Islet of Langerhans (tissue), 1 donor: ENCODE results near the gene ITGB2.

Experiments
- FAIRE-seq: peaks from one replicate; lab custom pipeline; 2011; peaks lifted over from hg19 to GRCh38; lab: Jason Lieb, UNC

ITGB2 gene

GRCh38 chr21:44910229-44911067, 10.3 kb downstream of the ITGB2 start:
- no peak for FAIRE-seq

DNA sequence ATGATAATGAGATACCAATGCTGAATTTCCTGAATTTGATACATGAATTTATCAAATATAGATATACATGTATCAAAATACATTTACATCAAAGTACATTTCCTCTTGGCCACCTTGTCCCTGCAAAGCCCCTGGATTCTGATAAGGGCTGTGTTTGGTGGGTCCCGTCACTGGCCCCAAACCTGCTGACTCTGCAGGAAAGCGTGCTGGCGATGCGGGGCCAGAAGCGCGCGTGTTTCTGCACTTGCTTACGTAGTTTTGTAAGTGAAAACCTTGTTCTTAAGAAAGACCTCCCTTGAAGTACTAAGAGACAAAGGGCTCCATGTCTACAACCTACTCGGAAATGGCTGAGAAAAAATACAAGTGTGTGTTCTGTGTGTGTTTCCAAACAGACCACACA, 11.0 kb downstream of the ITGB2 start:
- no peak for FAIRE-seq

- no peak for FAIRE-seq
Measured at GRCh38 chr21:44908908-44909307, 11.8 kb downstream of the ITGB2 start.

- no peak for FAIRE-seq
Measured at GRCh38 chr21:44907966-44908895, 12.5 kb downstream of the ITGB2 start.

GRCh38 chr21:44907225-44907965, 13.3 kb downstream of the ITGB2 start:
- FAIRE-seq, result no peak

DNA sequence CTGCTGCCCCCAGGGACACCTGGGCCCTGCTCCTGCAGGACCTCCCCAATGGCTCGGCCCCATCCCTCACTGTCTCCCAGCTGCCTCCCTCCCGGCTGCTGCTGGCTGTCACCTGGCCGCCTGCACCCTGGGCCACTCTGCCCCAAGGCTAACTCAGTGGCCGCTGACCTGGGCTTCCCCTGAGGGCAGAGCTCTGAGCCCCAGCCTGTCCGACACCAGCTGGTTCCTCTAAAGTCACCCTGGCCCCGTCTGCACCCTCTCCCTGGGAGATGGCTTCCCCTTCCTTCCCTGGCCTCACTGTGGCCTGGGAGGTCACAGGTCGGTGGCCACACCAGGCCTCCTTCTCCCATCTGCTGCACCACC, 15.0 kb downstream of the ITGB2 start:
- FAIRE-seq, result no peak

DNA sequence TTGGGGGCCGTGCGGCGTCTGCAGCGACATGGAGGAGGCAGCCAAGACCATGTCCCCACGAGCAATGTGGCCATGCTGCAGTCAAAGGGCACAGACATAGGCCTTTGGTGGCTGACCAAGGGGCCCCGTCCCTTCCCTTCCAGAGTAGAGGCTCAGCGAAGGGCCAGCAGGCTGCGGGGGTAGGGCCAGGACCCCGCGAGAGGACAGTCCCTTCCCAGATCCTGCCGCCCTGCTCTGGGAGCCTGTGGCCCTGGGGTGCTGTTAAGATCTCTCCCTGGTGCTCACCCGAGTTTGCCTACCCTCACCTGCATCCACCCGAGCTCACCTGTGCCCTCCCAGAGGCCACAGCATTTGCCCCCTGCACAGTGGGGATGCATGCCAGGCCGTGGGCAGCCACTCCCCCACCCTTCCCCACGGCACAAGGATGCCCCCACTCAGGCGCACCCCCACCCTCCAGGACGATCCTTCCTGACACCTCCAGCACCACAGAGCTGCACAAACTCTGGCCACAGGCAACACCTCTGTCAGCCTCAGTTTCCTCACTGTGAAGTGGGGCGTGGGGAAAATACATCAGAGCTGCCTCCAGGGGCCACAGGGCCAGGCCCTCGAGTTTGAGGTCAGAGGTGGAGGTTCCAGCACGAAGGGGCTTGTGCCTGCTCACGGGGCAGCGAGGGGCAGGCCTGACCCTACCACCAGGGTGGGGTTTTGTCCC, 15.5 kb downstream of the ITGB2 start:
- FAIRE-seq, result no peak

- FAIRE-seq, result no peak
Measured at GRCh38 chr21:44904141-44904923, 16.4 kb downstream of the ITGB2 start.

- no peak for FAIRE-seq
Measured at GRCh38 chr21:44903689-44904088, 17.0 kb downstream of the ITGB2 start.

DNA sequence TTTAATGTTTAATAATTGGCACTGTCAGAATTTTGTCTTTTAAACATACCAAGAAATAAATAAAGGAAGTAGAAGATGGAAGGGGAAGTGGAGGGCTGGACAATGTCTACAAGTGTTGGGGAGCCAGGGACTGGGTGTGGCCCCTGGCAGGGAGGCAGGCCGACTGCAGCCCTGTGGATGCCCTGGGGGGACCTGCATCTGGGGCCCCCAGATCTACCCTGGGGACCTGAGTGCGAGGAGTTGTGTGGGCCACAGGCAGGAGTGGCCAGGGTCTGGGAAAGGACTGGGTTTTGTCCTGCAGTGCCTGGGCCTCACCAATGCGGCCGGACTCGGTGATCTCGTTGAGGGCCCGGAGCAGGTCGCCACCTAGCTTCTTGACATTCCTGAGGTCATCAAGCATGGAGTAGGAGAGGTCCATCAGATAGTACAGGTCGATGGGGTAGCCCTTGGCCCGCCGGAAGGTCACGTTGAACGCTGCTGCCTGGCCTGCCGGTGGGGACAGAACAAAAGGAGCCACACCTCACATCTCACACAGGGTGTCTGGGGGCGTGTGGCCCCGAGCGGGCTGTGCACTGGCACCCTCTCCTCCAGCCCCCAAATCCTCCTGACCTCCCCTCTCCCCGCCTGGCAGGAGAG, 17.5 kb downstream of the ITGB2 start:
- FAIRE-seq, result no peak

- FAIRE-seq, result no peak
Measured at GRCh38 chr21:44902268-44903049, 18.2 kb downstream of the ITGB2 start.

GRCh38 chr21:44901391-44902074, 19.2 kb downstream of the ITGB2 start:
- FAIRE-seq, result no peak

GRCh38 chr21:44900559-44901251, 20.0 kb downstream of the ITGB2 start:
- no peak for FAIRE-seq

DNA sequence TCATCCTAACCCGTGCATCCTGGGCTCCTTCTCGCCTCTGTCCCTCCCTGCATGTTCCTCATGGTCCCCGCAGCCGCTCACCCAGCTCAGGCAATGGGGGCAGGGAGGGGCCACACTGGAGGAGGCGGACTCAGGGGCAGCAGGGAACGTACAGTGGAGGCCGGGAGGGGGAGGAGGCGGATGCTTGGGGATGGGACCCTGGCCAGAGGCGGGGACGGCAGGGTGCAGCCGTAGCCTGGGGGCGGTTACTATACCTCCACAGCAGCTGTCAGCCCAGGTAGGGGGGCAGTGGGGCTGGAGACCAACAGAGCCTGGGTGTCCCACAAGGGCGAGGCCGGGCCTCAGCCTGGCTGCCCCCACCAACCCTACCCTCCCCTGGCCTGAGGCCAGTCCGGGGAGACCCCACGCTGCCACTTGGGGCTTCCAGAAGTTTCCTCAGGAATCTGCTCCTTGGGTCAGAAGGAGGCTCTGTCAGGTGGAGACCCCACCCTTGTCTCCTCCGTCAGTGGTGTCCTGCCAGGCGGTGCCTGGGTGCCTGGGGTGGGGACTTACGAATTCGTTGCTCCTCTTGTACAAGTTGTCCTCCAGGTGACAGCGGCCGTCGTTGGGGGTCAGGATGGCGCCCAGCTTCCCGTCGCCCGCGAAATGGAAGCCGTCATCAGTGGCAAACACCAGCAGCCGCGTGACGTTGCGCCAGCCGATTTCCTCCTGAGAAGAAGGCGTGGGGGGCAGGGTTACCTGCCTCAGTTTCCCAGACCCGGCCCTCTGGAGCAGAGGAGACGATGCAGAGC, 20.7 kb downstream of the ITGB2 start:
- no peak for FAIRE-seq

DNA sequence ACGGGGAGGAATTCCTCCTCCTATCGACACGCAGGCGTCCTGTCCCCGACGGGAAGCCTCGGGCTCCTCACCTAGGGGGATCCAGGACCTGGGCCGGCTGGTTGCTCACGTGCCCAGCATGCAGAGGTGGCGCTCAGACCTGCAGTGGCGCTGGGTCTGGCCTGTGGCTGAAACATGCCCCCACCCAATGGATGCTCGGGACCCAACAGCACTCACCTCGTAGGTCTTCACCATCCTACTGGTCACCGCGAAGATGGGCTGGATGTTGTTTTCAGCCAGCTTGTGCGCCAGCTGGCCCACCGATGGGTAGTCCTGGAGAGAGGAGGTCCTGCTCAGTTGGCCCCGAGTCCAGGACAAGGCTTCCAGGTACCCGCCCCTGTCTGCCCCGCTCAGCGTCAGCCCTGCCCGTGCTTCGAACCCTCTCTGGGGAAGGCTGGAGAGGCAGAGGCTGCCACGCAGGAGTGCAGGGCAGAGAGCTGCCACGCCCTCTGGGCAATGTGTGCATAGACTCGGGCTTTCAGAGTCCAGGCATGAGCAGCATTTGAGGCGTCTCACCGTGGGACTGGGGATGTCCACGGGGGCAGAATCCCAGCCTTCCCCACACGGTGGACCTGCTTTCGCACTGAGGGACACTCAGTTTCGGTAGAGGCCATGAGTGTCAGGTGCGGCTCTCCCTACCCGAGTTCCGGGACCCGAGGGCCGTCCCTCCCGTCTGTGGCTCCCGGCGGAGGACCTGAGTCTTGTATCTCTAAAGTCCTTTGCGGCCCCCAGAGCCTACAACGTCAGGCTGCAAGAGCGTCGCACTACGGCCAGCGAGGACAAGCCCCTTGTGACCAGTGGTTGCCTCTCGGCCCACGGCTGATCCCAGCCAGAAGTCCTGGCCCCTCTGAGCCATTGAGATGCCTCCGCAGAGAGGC, 21.6 kb downstream of the ITGB2 start:
- no peak for FAIRE-seq

DNA sequence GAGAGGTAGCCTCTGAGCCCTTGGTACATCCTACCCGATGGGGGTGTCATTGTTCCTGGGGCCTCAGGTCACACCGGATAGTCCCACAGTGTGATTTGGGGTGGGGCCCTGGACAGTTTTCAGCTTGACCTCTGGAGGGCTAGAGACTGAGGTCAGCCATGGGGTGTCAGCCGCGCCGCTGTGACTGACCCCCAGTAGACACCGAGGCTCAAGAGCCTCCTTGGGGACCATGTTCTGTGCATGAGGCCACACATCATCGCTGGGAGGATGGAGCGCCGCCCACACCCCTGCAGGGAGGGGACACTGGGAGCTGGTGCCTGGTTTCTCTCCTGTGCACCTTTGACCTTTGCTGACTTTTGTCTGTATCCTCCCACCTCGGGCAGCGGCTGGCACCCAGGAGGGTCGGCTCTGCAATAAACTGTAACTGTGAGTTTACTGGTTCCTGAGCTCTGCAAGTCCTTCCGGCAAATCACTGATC, 22.6 kb downstream of the ITGB2 start:
- FAIRE-seq, result no peak
